ENCODE measurements around the gene TRIL. TPM values are rescaled to one million over a fixed set of nuclear protein-coding genes. Genes with fewer than 3 reads are reported as not detected.

Gene TRIL
- total RNA-seq, 1 experiment from 2014 or later, result 0.47 TPM

GRCh38 chr7:28937619-28938018 is 20.5 kb downstream of the TRIL start:
- no peak overlapping the region for H3K27ac Mint-ChIP-seq (ENCODE audit: unreplicated experiment)
- peaks cover 18% of the 10 kb centered on the region for H3K4me1 Mint-ChIP-seq (ENCODE audit: low read depth, unreplicated experiment)
- no peak for DNase-seq
- H3K4me3 Mint-ChIP-seq (ENCODE audit: low read depth, unreplicated experiment), result no peak overlapping the region
- no peaks in the 10 kb centered on the region for H3K9me3 Mint-ChIP-seq (ENCODE audit: low read depth, unreplicated experiment)
- no peak for TF ChIP-seq CTCF (IDR thresholded peaks at IDR 0.05; ENCODE audit: unreplicated experiment)
- no TSS peak for BruUV-seq (replicated peaks)
- CTCF ChIA-PET, result interaction anchor here (0.5 to 1.0 kb wide), 3 partner anchors 10 to 240 kb away, joined by 3 to 4 read pairs (median 3); no protein-coding TSS in a partner anchor
- H3K27me3 Mint-ChIP-seq (ENCODE audit: unreplicated experiment), result no peaks in the 10 kb centered on the region
- H3K36me3 Mint-ChIP-seq (ENCODE audit: insufficient read depth, unreplicated experiment), result no peaks in the 10 kb centered on the region
- intact Hi-C loops (cut with micrococcal nuclease; ENCODE audit: unreplicated experiment), result no loop called here

GRCh38 chr7:28937103-28937502 is 21.0 kb downstream of the TRIL start:
- no peaks in the 10 kb centered on the region for H3K27me3 Mint-ChIP-seq (ENCODE audit: unreplicated experiment)
- no TSS peak for BruUV-seq (replicated peaks)

GRCh38 chr7:28933846-28934320 is 24.2 kb downstream of the TRIL start:
- CTCF ChIA-PET, result interaction anchor here (1.0 to 1.9 kb wide), 3 partner anchors 11 to 173 kb away, joined by 4 to 8 read pairs (median 5); no protein-coding TSS in a partner anchor
- no TSS peak for BruUV-seq (replicated peaks)
- no peak for DNase-seq
- Mint-ChIP-seq H3K27ac (ENCODE audit: unreplicated experiment) (peak overlapping the region; percentile 32), H3K9me3 (ENCODE audit: low read depth, unreplicated experiment) (no peaks in the 10 kb centered on the region), H3K4me3 (ENCODE audit: low read depth, unreplicated experiment) (peak overlapping the region; percentile 21), H3K36me3 (ENCODE audit: insufficient read depth, unreplicated experiment) (no peaks in the 10 kb centered on the region), H3K27me3 (ENCODE audit: unreplicated experiment) (no peaks in the 10 kb centered on the region), H3K4me1 (ENCODE audit: low read depth, unreplicated experiment) (peaks cover 18% of the 10 kb centered on the region)
- TF ChIP-seq CTCF (IDR thresholded peaks at IDR 0.05; ENCODE audit: unreplicated experiment), result no peak
- intact Hi-C loops (cut with micrococcal nuclease; ENCODE audit: unreplicated experiment), result no loop called here

More at GRCh38 chr7:28937103-28937502, 21.0 kb downstream of the TRIL start:
- H3K9me3 Mint-ChIP-seq (ENCODE audit: low read depth, unreplicated experiment), result no peaks in the 10 kb centered on the region
- CTCF ChIA-PET, result interaction anchor here (0.7 to 2.8 kb wide), 3 partner anchors 10 to 240 kb away, joined by 3 to 11 read pairs (median 4); no protein-coding TSS in a partner anchor
- H3K27ac Mint-ChIP-seq (ENCODE audit: unreplicated experiment), result no peak overlapping the region
- H3K4me3 Mint-ChIP-seq (ENCODE audit: low read depth, unreplicated experiment), result no peak overlapping the region
- peaks cover 18% of the 10 kb centered on the region for H3K4me1 Mint-ChIP-seq (ENCODE audit: low read depth, unreplicated experiment)
- intact Hi-C loops (cut with micrococcal nuclease; ENCODE audit: unreplicated experiment), result no loop called here
- no peak for DNase-seq
- no peaks in the 10 kb centered on the region for H3K36me3 Mint-ChIP-seq (ENCODE audit: insufficient read depth, unreplicated experiment)
- TF ChIP-seq CTCF (IDR thresholded peaks at IDR 0.05; ENCODE audit: unreplicated experiment), result no peak

- no TSS peak for BruUV-seq (replicated peaks)
- Mint-ChIP-seq H3K36me3 (ENCODE audit: insufficient read depth, unreplicated experiment) (peaks cover 5% of the 10 kb centered on the region), H3K4me1 (ENCODE audit: low read depth, unreplicated experiment) (peaks cover 29% of the 10 kb centered on the region), H3K27me3 (ENCODE audit: unreplicated experiment) (no peaks in the 10 kb centered on the region), H3K27ac (ENCODE audit: unreplicated experiment) (no peak overlapping the region), H3K9me3 (ENCODE audit: low read depth, unreplicated experiment) (no peaks in the 10 kb centered on the region), H3K4me3 (ENCODE audit: low read depth, unreplicated experiment) (no peak overlapping the region)
- DNase-seq, result no peak
- intact Hi-C loops (cut with micrococcal nuclease; ENCODE audit: unreplicated experiment), result no loop called here
- CTCF ChIA-PET, result no interaction called here
- no peak for TF ChIP-seq CTCF (IDR thresholded peaks at IDR 0.05; ENCODE audit: unreplicated experiment)
These were observed 26.6 kb downstream of the TRIL start for GRCh38 chr7:28931565-28931964.
